Activated CD8-positive, alpha-beta memory T cell treated with anti-CD3 and anti-CD28 coated beads, Interleukin-2, amount 50 U/mL, for 4 hours (primary cell): Measurements from ENCODE around the gene PDE10A.

Experiments used
- DNase-seq: peaks from one replicate; pipeline ENCODE4 v3.0.0-alpha.2; 2020

PDE10A gene

GRCh38 chr6:165677091-165677490 is 14.1 kb upstream of the PDE10A start:
- DNase-seq: no peak

GRCh38 chr6:165676435-165677068 is 13.5 kb upstream of the PDE10A start:
- no peak for DNase-seq

GRCh38 chr6:165675120-165675519 is 12.1 kb upstream of the PDE10A start:
- DNase-seq: no peak

GRCh38 chr6:165674155-165675029 is 11.4 kb upstream of the PDE10A start:
- no peak for DNase-seq

GRCh38 chr6:165671222-165671768 is 8.3 kb upstream of the PDE10A start:
- no peak for DNase-seq

- no peak for DNase-seq
Observed at GRCh38 chr6:165668951-165669350, 5.9 kb upstream of the PDE10A start.

- DNase-seq: no peak
Observed at GRCh38 chr6:165665384-165665672, 2.3 kb upstream of the PDE10A start.

GRCh38 chr6:165664559-165665383 is 1.7 kb upstream of the PDE10A start:
- DNase-seq: no peak

- no peak for DNase-seq
Observed at GRCh38 chr6:165663736-165664558, 906 bp upstream of the PDE10A start.

GRCh38 chr6:165663377-165663735 is 315 bp upstream of the PDE10A start:
- DNase-seq: no peak

GRCh38 chr6:165662041-165662748 is 846 bp downstream of the PDE10A start:
- no peak for DNase-seq

GRCh38 chr6:165661664-165662025 is 1.4 kb downstream of the PDE10A start:
- no peak for DNase-seq

- no peak for DNase-seq
Observed at GRCh38 chr6:165660857-165661663, 2.0 kb downstream of the PDE10A start.

GRCh38 chr6:165659945-165660856 is 2.8 kb downstream of the PDE10A start:
- no peak for DNase-seq

- DNase-seq: no peak
Observed at GRCh38 chr6:165658395-165659058, 4.5 kb downstream of the PDE10A start.

GRCh38 chr6:165657325-165657680 is 5.7 kb downstream of the PDE10A start:
- DNase-seq: no peak

GRCh38 chr6:165656581-165657324 is 6.3 kb downstream of the PDE10A start:
- no peak for DNase-seq

GRCh38 chr6:165655191-165655590 is 7.8 kb downstream of the PDE10A start:
- no peak for DNase-seq

- no peak for DNase-seq
Observed at GRCh38 chr6:165654144-165654543, 8.9 kb downstream of the PDE10A start.
